HepG2 (cell line): ENCODE measurements around the gene ERBB4. TPM values are rescaled to one million over a fixed set of nuclear protein-coding genes. Genes with fewer than 3 reads are reported as not detected.

ENCODE experiments used
- ATAC-seq: fragments of 200-7000 bp; cut with Tn5 transposase; 3 replicates; pipeline ENCODE4 v1.9.1; 2020; ENCODE audit warnings: mild to moderate bottlenecking, moderate library complexity
- BruUV-seq: library from RNA; stranded (reverse); fragments of 400-500 nt; replicated peaks from 2 replicates; lab custom pipeline; 2021; lab: Mats Ljungman, UMichigan
- CTCF ChIA-PET: fragments of 300-600 bp; formaldehyde crosslinking; extraction: SDS; loops from one replicate; lab custom pipeline; 2021; ENCODE audit warnings: low total read pairs, inconsistent platforms, low intra/inter-chr PET ratio; lab: Yijun Ruan, JAX
- POLR2A ChIA-PET: fragments of 350-600 bp; sonication (Branson Sonifier 250); formaldehyde crosslinking; loops from one replicate; lab custom pipeline; 2020; ENCODE audit warnings: antibody characterized with exemption, inconsistent platforms; lab: Yijun Ruan, JAX
- DNase-seq: peaks from one replicate; pipeline ENCODE4 v3.0.0-alpha.2; 2015; ENCODE audit warnings: low spot score
- FAIRE-seq: peaks from 3 replicates; lab custom pipeline; 2011; peaks lifted over from hg19 to GRCh38; lab: Jason Lieb, UNC
- H2AFZ ChIP-seq: one replicate; pipeline ENCODE4 v1.6.1; 2011; ENCODE audit warnings: low read length, inconsistent platforms
- H3K27ac ChIP-seq: fragments of 300-600 bp; 3 replicates; pipeline ENCODE4 v1.8.0; 2011; ENCODE audit warnings: mixed run types, mild to moderate bottlenecking, mixed read lengths, low read length, inconsistent platforms; ENCODE audit not compliant: insufficient read depth; ENCODE audit errors: extremely low read length
- H3K27me3 ChIP-seq, 2 experiments: fragments of 200-600 bp in 1 of 2; 2 replicates in 1 of 2; 3 replicates in 1 of 2; pipeline versions ENCODE4 v1.6.0 to v1.8.0; 2011; ENCODE audit warnings: low read length in 2 of 2, mild to moderate bottlenecking in 2 of 2, moderate library complexity in 2 of 2, inconsistent platforms in 1 of 2; ENCODE audit not compliant: insufficient read depth in 2 of 2, control insufficient read depth in 1 of 2
- H3K36me3 ChIP-seq, 2 experiments: fragments of 200-600 bp in 1 of 2; replicated peaks in 1 of 2; 2 replicates in 1 of 2; 3 replicates in 1 of 2; pipeline versions ENCODE4 v1.5.1 to v1.8.0; 2011; ENCODE audit warnings: low read length in 2 of 2, inconsistent platforms in 1 of 2; ENCODE audit not compliant: insufficient read depth in 2 of 2, control insufficient read depth in 1 of 2
- H3K4me1 ChIP-seq: 2 replicates; pipeline ENCODE4 v1.5.1; 2012; ENCODE audit warnings: low read length, inconsistent platforms; ENCODE audit not compliant: insufficient read depth
- H3K4me2 ChIP-seq: 2 replicates; pipeline ENCODE4 v1.6.0; 2011; ENCODE audit warnings: low read depth, low read length, inconsistent platforms
- H3K4me3 ChIP-seq, 3 experiments: fragments of 200-600 bp in 1 of 3; sonication (generic), shearing (Covaris generic) in 1 of 3; replicated peaks in 1 of 3; 2 replicates each; pipeline ENCODE4 v1.5.1; 2011 to 2016; ENCODE audit warnings: low read length in 3 of 3, inconsistent platforms in 2 of 3, low read depth in 2 of 3, mild to moderate bottlenecking in 2 of 3, control low read depth in 1 of 3, mixed read lengths in 1 of 3; ENCODE audit not compliant: insufficient read depth in 1 of 3
- H3K79me2 ChIP-seq: one replicate; pipeline ENCODE4 v1.6.1; 2011; ENCODE audit warnings: low read length, inconsistent platforms; ENCODE audit not compliant: insufficient read depth
- H3K9ac ChIP-seq: 2 replicates; pipeline ENCODE4 v1.6.0; 2011; ENCODE audit warnings: mild to moderate bottlenecking, low read depth, low read length, inconsistent platforms; ENCODE audit not compliant: insufficient read depth
- H3K9me3 ChIP-seq: 2 replicates; pipeline ENCODE4 v1.5.1; 2012; ENCODE audit warnings: mild to moderate bottlenecking, low read length
- H4K20me1 ChIP-seq: 2 replicates; pipeline ENCODE4 v1.6.0; 2011; ENCODE audit warnings: inconsistent platforms, mild to moderate bottlenecking, low read length, moderate library complexity; ENCODE audit not compliant: insufficient read depth
- IKZF1 ChIP-seq: fragments of 450-650 bp; IDR thresholded peaks from 2 replicates; pipeline ENCODE4 v1.7.1; 2016
- LCORL ChIP-seq, 2 experiments: fragments of 450-650 bp in 1 of 2; sonication (generic) in 1 of 2; formaldehyde crosslinking in 1 of 2; IDR thresholded peaks; 2 replicates each; pipeline versions ENCODE4 v1.5.0 to v1.6.1; 2017 to 2020; ENCODE audit warnings: antibody characterized with exemption in 1 of 2, missing genetic modification reagents in 1 of 2
- RFX1 ChIP-seq: fragments of 450-650 bp; IDR thresholded peaks from 2 replicates; pipeline ENCODE4 v1.6.1; 2017
- SMAD3 ChIP-seq: sonication (generic); formaldehyde crosslinking; IDR thresholded peaks from 2 replicates; pipeline ENCODE4 v1.4.0; 2020; ENCODE audit warnings: missing genetic modification reagents
- TBL1XR1 ChIP-seq: fragments of 150-350 bp; IDR thresholded peaks from 2 replicates; pipeline ENCODE4 v1.6.1; 2014; ENCODE audit warnings: borderline replicate concordance, low read length; ENCODE audit not compliant: partially characterized antibody
- TRIM24 ChIP-seq: sonication (generic); formaldehyde crosslinking; IDR thresholded peaks from 2 replicates; pipeline ENCODE4 v1.8.0; 2022; ENCODE audit warnings: mild to moderate bottlenecking, missing genetic modification reagents
- ZBTB42 ChIP-seq: sonication (generic); formaldehyde crosslinking; IDR thresholded peaks from 2 replicates; pipeline ENCODE4 v1.5.0; 2020; ENCODE audit warnings: mild to moderate bottlenecking, missing genetic modification reagents
- ZFP36L2 ChIP-seq: sonication (generic); formaldehyde crosslinking; IDR thresholded peaks from 2 replicates; pipeline ENCODE4 v1.4.0; 2020; ENCODE audit warnings: missing genetic modification reagents
- ZKSCAN8 ChIP-seq: IDR thresholded peaks from 2 replicates; pipeline ENCODE4 v1.6.1; 2016; ENCODE audit warnings: borderline replicate concordance, missing genetic modification reagents, missing compliant biosample characterization
- ZNF337 ChIP-seq: sonication (generic); formaldehyde crosslinking; IDR thresholded peaks from 2 replicates; pipeline ENCODE4 v1.5.1; 2020; ENCODE audit warnings: missing genetic modification reagents, low read depth, mild to moderate bottlenecking, borderline replicate concordance
- ZNF557 ChIP-seq: sonication (generic); formaldehyde crosslinking; IDR thresholded peaks from 2 replicates; pipeline ENCODE4 v1.4.0; 2020; ENCODE audit warnings: missing genetic modification reagents
- ZNF570 ChIP-seq: sonication (generic); formaldehyde crosslinking; IDR thresholded peaks from 2 replicates; pipeline ENCODE4 v1.4.0; 2020; ENCODE audit warnings: mild to moderate bottlenecking, missing genetic modification reagents, borderline replicate concordance
- ZNF724P ChIP-seq: sonication (generic); formaldehyde crosslinking; IDR thresholded peaks from 2 replicates; pipeline ENCODE4 v1.8.0; 2022; ENCODE audit warnings: missing genetic modification reagents, borderline replicate concordance
- ZNF891 ChIP-seq: sonication (generic); formaldehyde crosslinking; IDR thresholded peaks from 2 replicates; pipeline ENCODE4 v1.5.0; 2020; ENCODE audit warnings: mild to moderate bottlenecking, missing genetic modification reagents
- WGBS: methylation state at CpG from one replicate; pipeline ENCODE4 v1.1.6; 2017; ENCODE audit warnings: low lambda C conversion rate; 5-methylcytosine and 5-hydroxymethylcytosine counted together
- in situ Hi-C: cut with HindIII; loops from 2 replicates; pipeline ENCODE4 v1.10.0; 2017; ENCODE audit warnings: low pct_unique_long_range_greater_than_20kb; ENCODE audit not compliant: extremely low pct_ligation_motif_present
- intact Hi-C: fragments of 100-400 bp; cut with micrococcal nuclease; formaldehyde crosslinking; loops from one replicate; pipeline ENCODE4 v1.10.0; 2022; ENCODE audit not compliant: unreplicated experiment
- polyA plus RNA-seq, 8 experiments: library from polyadenylated mRNA; depleted of rRNA in 3 of 8; stranded (reverse) in 7 of 8; unstranded in 1 of 8; fragments of >200 nt; fragmentation: Illumina TruSeq in 4 of 8; extraction: Trizol in 4 of 8; gene quantifications; 2 replicates each; pipeline versions ENCODE4 v1.2.1 to v1.2.3, GENCODE V29; 2011 to 2016; ENCODE audit warnings: low read depth in 4 of 8, missing spikeins in 1 of 8, mixed read lengths in 1 of 8; ENCODE audit not compliant: insufficient read depth in 1 of 8
- total RNA-seq, 5 experiments: library from RNA; depleted of rRNA; stranded (reverse); fragments of >200 nt; fragmentation: Illumina TruSeq; extraction: Trizol; gene quantifications; 2 replicates each; pipeline ENCODE4 v1.2.3, GENCODE V29; 2016; ENCODE audit warnings: low read depth in 1 of 5
- TF ChIP-seq, protein P1 (sequence below): sonication (generic); formaldehyde crosslinking; IDR thresholded peaks from 2 replicates; pipeline ENCODE4 v1.4.0; 2020; ENCODE audit warnings: missing genetic modification reagents
- TF ChIP-seq, protein P2 (sequence below): sonication (generic); formaldehyde crosslinking; IDR thresholded peaks from 2 replicates; pipeline ENCODE4 v1.8.0; 2022; ENCODE audit warnings: mild to moderate bottlenecking, missing genetic modification reagents, borderline replicate concordance
- TF ChIP-seq, protein P3 (sequence below): sonication (generic); formaldehyde crosslinking; IDR thresholded peaks from 2 replicates; pipeline ENCODE4 v1.4.0; 2020; ENCODE audit warnings: missing genetic modification reagents
- TF ChIP-seq, protein P4 (sequence below): sonication (generic); formaldehyde crosslinking; IDR thresholded peaks from 2 replicates; pipeline ENCODE4 v1.4.0; 2020; ENCODE audit warnings: mild to moderate bottlenecking, missing genetic modification reagents, borderline replicate concordance

ERBB4 gene
- total and polyA plus RNA-seq, 2 of the 13 experiments (the other 11 are each of a cell fraction or from before 2014, with no cell fraction given) = not detected

DNA sequence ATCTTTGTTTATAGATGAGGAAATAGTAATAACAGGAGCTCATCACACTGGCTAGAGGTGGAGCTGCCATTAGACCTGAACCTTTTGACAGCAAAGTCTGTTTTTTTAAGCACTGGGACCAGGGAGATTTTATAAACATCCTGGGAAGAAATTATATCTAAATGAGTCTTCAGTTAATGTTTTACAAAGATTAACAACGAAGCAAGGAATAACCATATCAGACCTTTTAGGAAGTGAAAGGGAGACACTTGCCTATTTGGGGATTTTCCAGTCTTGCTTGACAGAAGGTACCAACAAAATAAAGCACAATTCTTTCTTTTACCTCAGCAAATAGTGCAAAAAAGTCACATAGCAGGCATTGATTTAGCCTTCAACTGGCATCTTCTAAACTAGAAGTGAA lies 1205.2 kb downstream of the ERBB4 start (continued):
- TF ChIP-seq TBL1XR1 (no peak), LCORL (IDR thresholded peaks at IDR 0.05) (no peak), LCORL (CRISPR knock-in tag; IDR thresholded peaks at IDR 0.05) (no peak), RFX1 (no peak), ZNF570 (CRISPR knock-in tag) (no peak), ZNF891 (CRISPR knock-in tag) (no peak), ZNF724P (no peak), IKZF1 (no peak), ZNF337 (no peak), ZFP36L2 (CRISPR knock-in tag) (no peak)
- TF ChIP-seq, protein P1, sequence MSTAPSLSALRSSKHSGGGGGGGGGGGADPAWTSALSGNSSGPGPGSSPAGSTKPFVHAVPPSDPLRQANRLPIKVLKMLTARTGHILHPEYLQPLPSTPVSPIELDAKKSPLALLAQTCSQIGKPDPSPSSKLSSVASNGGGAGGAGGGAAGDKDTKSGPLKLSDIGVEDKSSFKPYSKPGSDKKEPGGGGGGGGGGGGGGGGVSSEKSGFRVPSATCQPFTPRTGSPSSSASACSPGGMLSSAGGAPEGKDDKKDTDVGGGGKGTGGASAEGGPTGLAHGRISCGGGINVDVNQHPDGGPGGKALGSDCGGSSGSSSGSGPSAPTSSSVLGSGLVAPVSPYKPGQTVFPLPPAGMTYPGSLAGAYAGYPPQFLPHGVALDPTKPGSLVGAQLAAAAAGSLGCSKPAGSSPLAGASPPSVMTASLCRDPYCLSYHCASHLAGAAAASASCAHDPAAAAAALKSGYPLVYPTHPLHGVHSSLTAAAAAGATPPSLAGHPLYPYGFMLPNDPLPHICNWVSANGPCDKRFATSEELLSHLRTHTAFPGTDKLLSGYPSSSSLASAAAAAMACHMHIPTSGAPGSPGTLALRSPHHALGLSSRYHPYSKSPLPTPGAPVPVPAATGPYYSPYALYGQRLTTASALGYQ = no peak

DNA sequence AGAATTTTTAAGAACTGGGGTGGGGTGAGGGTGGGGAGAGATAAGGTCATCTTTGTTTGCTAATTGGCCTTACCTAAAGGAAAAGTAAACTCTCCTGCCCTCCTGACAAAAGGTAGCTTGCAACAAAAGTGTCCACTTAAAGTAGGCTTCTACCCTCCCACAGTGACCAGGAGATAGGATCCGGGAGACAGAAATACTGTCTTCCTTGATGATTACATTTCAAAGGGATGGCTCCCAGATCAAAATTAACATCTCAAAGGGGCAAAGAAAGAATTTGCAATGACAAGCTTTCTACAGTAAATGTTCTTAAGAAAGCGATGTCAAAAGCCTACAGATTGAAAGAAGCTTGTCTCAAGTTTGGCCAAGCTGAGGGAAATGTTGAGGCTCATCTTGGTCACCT lies 1206.9 kb downstream of the ERBB4 start:
- H3K36me3 ChIP-seq = no peaks in the 10 kb centered on the region
- intact Hi-C loops (no loop called here), in situ Hi-C loops (no loop called here)
- H4K20me1 ChIP-seq = no peaks in the 10 kb centered on the region
- FAIRE-seq (no peak), ATAC-seq (no peak), DNase-seq (no peak)
- no peak overlapping the region for H3K27ac ChIP-seq
- ChIA-PET POLR2A (no interaction called here), CTCF (no interaction called here)
- 11% methylated on average over 2 of the region's 2 CpGs for WGBS
- H3K4me1 ChIP-seq = no peaks in the 10 kb centered on the region
- no peak overlapping the region for H3K9ac ChIP-seq
- no peak overlapping the region for H3K4me2 ChIP-seq
- no TSS peak for BruUV-seq
- no peak overlapping the region for H2AFZ ChIP-seq
- no peak overlapping the region for H3K4me3 ChIP-seq
- no peaks in the 10 kb centered on the region for H3K79me2 ChIP-seq
- H3K9me3 ChIP-seq = no peaks in the 10 kb centered on the region
- H3K27me3 ChIP-seq = no peaks in the 10 kb centered on the region
- TF ChIP-seq, protein P2, sequence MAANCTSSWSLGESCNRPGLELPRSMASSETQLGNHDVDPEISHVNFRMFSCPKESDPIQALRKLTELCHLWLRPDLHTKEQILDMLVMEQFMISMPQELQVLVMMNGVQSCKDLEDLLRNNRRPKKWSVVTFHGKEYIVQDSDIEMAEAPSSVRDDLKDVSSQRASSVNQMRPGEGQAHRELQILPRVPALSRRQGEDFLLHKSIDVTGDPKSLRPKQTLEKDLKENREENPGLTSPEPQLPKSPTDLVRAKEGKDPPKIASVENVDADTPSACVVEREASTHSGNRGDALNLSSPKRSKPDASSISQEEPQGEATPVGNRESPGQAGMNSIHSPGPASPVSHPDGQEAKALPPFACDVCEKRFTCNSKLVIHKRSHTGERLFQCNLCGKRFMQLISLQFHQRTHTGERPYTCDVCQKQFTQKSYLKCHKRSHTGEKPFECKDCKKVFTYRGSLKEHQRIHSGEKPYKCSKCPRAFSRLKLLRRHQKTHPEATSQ = no peak
- no peak for TF ChIP-seq TRIM24 (CRISPR knock-in tag)
- no peak for TF ChIP-seq SMAD3 (CRISPR knock-in tag)
- no peak for TF ChIP-seq ZKSCAN8 (CRISPR knock-in tag)
- no peak for TF ChIP-seq ZNF557 (CRISPR knock-in tag)
- TF ChIP-seq, protein P3, sequence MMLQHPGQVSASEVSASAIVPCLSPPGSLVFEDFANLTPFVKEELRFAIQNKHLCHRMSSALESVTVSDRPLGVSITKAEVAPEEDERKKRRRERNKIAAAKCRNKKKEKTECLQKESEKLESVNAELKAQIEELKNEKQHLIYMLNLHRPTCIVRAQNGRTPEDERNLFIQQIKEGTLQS (CRISPR knock-in tag) = no peak
- TF ChIP-seq ZBTB42 (CRISPR knock-in tag) = no peak
- TF ChIP-seq, protein P4, sequence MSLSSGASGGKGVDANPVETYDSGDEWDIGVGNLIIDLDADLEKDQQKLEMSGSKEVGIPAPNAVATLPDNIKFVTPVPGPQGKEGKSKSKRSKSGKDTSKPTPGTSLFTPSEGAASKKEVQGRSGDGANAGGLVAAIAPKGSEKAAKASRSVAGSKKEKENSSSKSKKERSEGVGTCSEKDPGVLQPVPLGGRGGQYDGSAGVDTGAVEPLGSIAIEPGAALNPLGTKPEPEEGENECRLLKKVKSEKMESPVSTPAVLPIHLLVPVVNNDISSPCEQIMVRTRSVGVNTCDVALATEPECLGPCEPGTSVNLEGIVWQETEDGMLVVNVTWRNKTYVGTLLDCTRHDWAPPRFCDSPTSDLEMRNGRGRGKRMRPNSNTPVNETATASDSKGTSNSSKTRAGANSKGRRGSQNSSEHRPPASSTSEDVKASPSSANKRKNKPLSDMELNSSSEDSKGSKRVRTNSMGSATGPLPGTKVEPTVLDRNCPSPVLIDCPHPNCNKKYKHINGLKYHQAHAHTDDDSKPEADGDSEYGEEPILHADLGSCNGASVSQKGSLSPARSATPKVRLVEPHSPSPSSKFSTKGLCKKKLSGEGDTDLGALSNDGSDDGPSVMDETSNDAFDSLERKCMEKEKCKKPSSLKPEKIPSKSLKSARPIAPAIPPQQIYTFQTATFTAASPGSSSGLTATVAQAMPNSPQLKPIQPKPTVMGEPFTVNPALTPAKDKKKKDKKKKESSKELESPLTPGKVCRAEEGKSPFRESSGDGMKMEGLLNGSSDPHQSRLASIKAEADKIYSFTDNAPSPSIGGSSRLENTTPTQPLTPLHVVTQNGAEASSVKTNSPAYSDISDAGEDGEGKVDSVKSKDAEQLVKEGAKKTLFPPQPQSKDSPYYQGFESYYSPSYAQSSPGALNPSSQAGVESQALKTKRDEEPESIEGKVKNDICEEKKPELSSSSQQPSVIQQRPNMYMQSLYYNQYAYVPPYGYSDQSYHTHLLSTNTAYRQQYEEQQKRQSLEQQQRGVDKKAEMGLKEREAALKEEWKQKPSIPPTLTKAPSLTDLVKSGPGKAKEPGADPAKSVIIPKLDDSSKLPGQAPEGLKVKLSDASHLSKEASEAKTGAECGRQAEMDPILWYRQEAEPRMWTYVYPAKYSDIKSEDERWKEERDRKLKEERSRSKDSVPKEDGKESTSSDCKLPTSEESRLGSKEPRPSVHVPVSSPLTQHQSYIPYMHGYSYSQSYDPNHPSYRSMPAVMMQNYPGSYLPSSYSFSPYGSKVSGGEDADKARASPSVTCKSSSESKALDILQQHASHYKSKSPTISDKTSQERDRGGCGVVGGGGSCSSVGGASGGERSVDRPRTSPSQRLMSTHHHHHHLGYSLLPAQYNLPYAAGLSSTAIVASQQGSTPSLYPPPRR (CRISPR knock-in tag) = no peak
